Measurements from ENCODE around the gene ACTA2.

ACTA2 gene

GRCh38 chr10:88981435-88981834 is 28.9 kb upstream of the ACTA2 start:
- no peak for DNase-seq (ENCODE audit: low spot score)

- DNase-seq (ENCODE audit: low spot score), result no peak
These were observed 28.2 kb upstream of the ACTA2 start for GRCh38 chr10:88980800-88981199.

- DNase-seq (ENCODE audit: low spot score), result no peak
These were observed 27.7 kb upstream of the ACTA2 start for GRCh38 chr10:88980247-88980646.

GRCh38 chr10:88979603-88980002 is 27.0 kb upstream of the ACTA2 start:
- DNase-seq (ENCODE audit: low spot score), result peak; percentile 21

GRCh38 chr10:88979153-88979562 is 26.6 kb upstream of the ACTA2 start:
- DNase-seq (ENCODE audit: low spot score), result peak; percentile 75

GRCh38 chr10:88978463-88978862 is 25.9 kb upstream of the ACTA2 start:
- peak; percentile 24 for DNase-seq (ENCODE audit: low spot score)

GRCh38 chr10:88975377-88975720 is 22.8 kb upstream of the ACTA2 start:
- no peak for DNase-seq (ENCODE audit: low spot score)

GRCh38 chr10:88974446-88975376 is 22.1 kb upstream of the ACTA2 start:
- DNase-seq (ENCODE audit: low spot score), result peak; percentile 70

- no peak for DNase-seq (ENCODE audit: low spot score)
These were observed 21.4 kb upstream of the ACTA2 start for GRCh38 chr10:88974012-88974411.

GRCh38 chr10:88971221-88972061 is 18.9 kb upstream of the ACTA2 start:
- DNase-seq (ENCODE audit: low spot score), result no peak

GRCh38 chr10:88968391-88968790 is 15.8 kb upstream of the ACTA2 start:
- DNase-seq (ENCODE audit: low spot score), result no peak

GRCh38 chr10:88966797-88967196 is 14.2 kb upstream of the ACTA2 start:
- no peak for DNase-seq (ENCODE audit: low spot score)

GRCh38 chr10:88964869-88965415 is 12.4 kb upstream of the ACTA2 start:
- no peak for DNase-seq (ENCODE audit: low spot score)

- DNase-seq (ENCODE audit: low spot score), result no peak
These were observed 11.8 kb upstream of the ACTA2 start for GRCh38 chr10:88964360-88964759.

GRCh38 chr10:88963318-88963717 is 10.7 kb upstream of the ACTA2 start:
- DNase-seq (ENCODE audit: low spot score), result no peak

- no peak for DNase-seq (ENCODE audit: low spot score)
These were observed 9.8 kb upstream of the ACTA2 start for GRCh38 chr10:88962336-88962735.

- no peak for DNase-seq (ENCODE audit: low spot score)
These were observed 8.7 kb upstream of the ACTA2 start for GRCh38 chr10:88961266-88961665.

GRCh38 chr10:88960802-88961201 is 8.2 kb upstream of the ACTA2 start:
- no peak for DNase-seq (ENCODE audit: low spot score)

GRCh38 chr10:88958721-88959120 is 6.1 kb upstream of the ACTA2 start:
- no peak for DNase-seq (ENCODE audit: low spot score)

GRCh38 chr10:88957381-88957780 is 4.8 kb upstream of the ACTA2 start:
- DNase-seq (ENCODE audit: low spot score), result no peak

GRCh38 chr10:88954458-88955083 is 2.0 kb upstream of the ACTA2 start:
- DNase-seq (ENCODE audit: low spot score), result no peak

- DNase-seq (ENCODE audit: low spot score), result no peak
These were observed 1.1 kb upstream of the ACTA2 start for GRCh38 chr10:88953662-88954061.

Data from hematopoietic multipotent progenitor cell treated with erythropoietin and hydrocortisone succinate and interleukin-3 and kit ligand, for 17 days (in vitro differentiated cells).